NT2/D1 (cell line): Measurements from ENCODE around the gene BOC.

Experiments
- SUZ12 ChIP-seq: IDR thresholded peaks from 2 replicates; pipeline ENCODE4 v1.6.1; 2011; ENCODE audit not compliant: insufficient read length, insufficient read depth; ENCODE audit errors: extremely low read depth
- YY1 ChIP-seq: IDR thresholded peaks from 2 replicates; pipeline ENCODE4 v1.6.1; 2011; ENCODE audit not compliant: insufficient read length, insufficient read depth

- TF ChIP-seq YY1 (no peak), SUZ12 (no peak)
These were observed 49.7 kb upstream of the BOC start for GRCh38 chr3:113161661-113162060.
